IPS-18a (cell line): ENCODE measurements around the gene KLF4.
A peak's percentile ranks its signal among the peaks of the same experiment; 100 is the strongest.
"Not testable (repeated sequence)": the region's sequence is repeated elsewhere in the genome, so short reads cannot be mapped to it uniquely, and the experiment has no call there.

Source experiments
- H3K27ac ChIP-seq: one replicate; pipeline ENCODE4 v1.5.1; 2013; ENCODE audit warnings: low read length
- H3K27me3 ChIP-seq: one replicate; pipeline ENCODE4 v1.6.1; 2013; ENCODE audit warnings: mild to moderate bottlenecking, low read length; ENCODE audit not compliant: control insufficient read depth, insufficient read depth
- H3K36me3 ChIP-seq: one replicate; pipeline ENCODE4 v1.6.1; 2013; ENCODE audit warnings: low read depth, low read length; ENCODE audit not compliant: control insufficient read depth
- H3K4me1 ChIP-seq: one replicate; pipeline ENCODE4 v1.6.1; 2013; ENCODE audit warnings: low read depth, low read length; ENCODE audit not compliant: control insufficient read depth
- H3K4me3 ChIP-seq: one replicate; pipeline ENCODE4 v1.5.1; 2013; ENCODE audit warnings: low read length
- H3K9ac ChIP-seq: one replicate; pipeline ENCODE4 v1.6.1; 2013; ENCODE audit warnings: mild to moderate bottlenecking, low read length, moderate library complexity
- H3K9me3 ChIP-seq: one replicate; pipeline ENCODE4 v1.6.1; 2013; ENCODE audit warnings: low read depth, low read length; ENCODE audit not compliant: control insufficient read depth

KLF4 gene

DNA sequence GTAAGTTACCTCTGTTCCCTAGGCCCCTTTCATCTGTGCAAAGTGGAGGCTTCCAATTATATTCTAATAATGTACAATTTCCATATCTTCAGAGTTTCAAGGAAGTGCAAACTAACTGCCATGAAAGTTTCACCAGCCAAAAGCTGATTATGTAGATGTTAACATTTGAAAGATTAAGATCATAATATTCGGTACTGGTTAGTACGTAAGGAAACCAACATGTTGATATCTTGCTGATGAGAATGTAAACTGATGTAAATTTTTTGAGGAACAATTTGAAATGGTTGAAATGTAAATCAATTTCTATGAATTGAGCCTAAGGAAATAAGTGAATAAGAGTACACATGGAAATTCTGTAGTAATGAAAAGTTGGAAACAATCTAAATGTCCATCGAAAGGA is 12.9 kb upstream of the KLF4 start:
- Histone ChIP-seq H3K4me1 (no peaks in the 10 kb centered on the region), H3K4me3 (no peak overlapping the region), H3K9ac (no peak overlapping the region), H3K9me3 (no peaks in the 10 kb centered on the region), H3K27me3 (no peaks in the 10 kb centered on the region), H3K27ac (no peak overlapping the region), H3K36me3 (no peaks in the 10 kb centered on the region)

DNA sequence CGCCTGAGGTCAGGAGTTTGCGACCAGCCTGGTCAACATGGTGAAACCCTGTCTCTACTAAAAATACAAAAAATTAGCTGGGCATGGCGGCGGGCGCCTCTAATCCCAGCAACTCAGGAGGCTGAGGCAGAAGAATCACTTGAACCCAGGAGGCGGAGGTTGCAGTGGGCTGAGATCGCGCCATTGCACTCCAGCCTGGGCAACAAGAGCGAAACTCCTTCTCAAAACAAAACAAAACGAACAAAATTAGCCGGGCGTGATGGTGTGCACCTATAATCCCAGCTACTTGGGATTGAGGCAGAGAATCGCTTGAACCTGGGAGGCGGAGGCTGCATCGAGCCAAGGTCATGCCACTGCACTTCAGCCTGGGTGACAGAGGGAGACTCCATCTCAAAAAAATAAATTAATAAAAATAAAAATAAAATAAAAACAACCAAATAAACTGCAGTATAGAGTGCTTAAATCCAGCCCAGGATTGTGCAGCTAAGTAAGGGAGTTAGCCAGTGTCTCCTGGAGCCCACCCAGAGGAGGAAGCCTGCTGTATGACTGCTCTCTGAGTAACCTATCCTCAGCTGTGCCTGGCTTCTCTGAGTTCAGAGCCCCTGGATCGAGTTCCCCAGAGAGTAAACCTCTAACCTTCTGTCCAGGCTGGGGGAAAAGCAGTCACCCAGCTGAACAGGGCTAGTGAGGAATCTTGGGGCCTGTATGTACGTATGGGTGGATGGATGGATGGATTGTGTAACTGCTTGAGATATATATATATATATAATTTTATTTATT is 11.0 kb upstream of the KLF4 start:
- H3K4me1 ChIP-seq, H3K36me3 ChIP-seq, H3K4me3 ChIP-seq, H3K9ac ChIP-seq, H3K9me3 ChIP-seq, H3K27ac ChIP-seq, H3K27me3 ChIP-seq: not testable (repeated sequence)

DNA sequence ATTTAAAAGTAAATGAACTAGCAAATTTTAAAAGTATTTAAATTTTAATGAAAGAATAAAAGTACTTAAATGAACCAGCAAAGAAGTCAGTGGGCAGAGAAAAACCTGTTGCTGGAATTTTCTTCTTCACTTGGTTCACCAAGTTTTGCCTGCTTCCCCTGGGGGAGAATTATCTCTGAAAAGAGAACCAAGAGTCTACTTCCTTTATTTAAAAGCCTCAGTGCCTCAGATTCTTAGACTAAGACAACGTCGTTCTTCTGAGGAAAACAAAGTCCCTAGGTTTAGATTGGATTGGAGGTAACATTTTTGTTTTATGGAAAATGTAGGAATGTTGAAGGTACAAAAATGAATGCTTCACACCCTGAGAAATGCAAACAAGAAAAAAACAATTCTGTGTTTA is 7.4 kb upstream of the KLF4 start:
- Histone ChIP-seq H3K9me3 (no peaks in the 10 kb centered on the region), H3K27ac (no peak overlapping the region), H3K9ac (no peak overlapping the region), H3K27me3 (peaks cover 13% of the 10 kb centered on the region), H3K4me3 (no peak overlapping the region), H3K4me1 (peaks cover 4% of the 10 kb centered on the region), H3K36me3 (no peaks in the 10 kb centered on the region)

DNA sequence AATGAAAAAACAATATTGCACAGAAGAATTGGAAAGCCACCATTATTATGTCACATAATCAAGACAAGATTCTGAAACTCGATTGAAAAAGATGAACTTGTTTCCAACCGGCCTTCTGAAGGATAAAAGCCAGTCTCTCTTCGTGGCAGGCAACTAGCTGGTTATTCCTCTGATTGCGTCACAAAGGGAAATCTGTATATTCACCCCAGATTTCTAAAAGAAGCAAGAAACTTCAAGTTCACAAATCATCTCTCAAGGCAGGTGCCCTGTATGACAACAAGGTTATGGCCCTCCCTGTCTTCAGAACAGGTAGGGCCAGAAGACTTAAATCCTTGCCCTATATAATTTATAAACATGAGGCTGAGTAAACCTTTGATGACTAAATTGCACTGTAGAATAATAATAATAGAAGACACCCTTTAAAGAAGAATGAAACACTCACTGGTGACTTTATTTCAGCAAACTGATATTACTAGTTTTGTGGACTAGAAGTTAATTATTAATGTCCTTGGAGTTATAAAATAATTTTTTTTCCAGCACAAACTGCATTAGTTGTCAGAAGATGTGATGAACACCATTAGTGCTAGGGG is 2.9 kb upstream of the KLF4 start:
- Histone ChIP-seq H3K36me3 (no peaks in the 10 kb centered on the region), H3K9me3 (no peaks in the 10 kb centered on the region), H3K27me3 (peaks cover 53% of the 10 kb centered on the region), H3K27ac (no peak overlapping the region), H3K4me1 (peaks cover 7% of the 10 kb centered on the region), H3K4me3 (no peak overlapping the region), H3K9ac (no peak overlapping the region)

DNA sequence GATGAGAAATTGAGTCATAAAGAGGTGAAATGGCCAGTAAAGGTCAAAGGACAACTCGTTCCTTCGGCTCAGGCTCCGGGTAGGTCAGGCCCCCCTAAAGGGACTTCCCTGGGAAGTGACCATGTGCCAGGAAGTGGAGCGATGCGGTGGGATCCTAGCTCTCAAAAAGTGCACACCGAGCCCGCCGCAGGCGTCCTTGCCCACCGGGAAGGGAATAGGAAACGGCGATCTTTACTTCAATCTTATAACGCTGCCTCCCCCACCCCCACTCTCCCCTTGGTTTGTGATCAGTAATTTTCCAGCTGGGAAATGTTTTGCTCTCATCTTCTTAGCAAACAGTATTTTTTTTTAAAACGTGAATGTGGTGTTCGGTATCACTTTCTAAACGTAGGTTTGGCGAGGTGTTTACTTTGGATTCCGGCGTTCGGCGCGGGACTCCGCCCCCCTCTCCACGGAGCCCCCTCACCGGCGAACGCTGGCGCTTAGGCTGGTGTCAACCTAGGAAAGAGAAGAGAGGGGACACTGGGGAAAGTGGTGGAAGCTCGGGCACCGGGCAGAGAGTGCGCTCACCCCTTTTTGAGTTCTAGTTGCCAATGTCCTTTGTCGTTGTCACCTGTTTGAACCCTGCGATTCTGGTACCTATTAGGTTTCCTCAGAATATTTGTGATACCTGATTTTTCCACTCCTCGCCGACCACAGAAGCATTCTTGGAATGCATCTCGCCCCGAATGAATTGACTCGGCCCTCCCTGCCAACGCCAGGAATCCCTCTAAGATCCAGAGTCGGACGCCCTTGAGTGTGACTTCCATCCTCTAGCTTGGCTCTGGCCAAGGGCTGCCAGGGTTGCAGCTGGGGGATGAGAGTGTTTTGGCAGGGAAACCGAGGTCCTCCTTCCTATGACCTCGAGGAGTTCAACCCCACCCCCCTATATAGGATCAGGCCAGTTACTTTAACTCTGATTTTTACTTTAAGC is 1.8 kb upstream of the KLF4 start:
- Histone ChIP-seq H3K9ac (peak overlapping the region; percentile 30), H3K9me3 (no peaks in the 10 kb centered on the region), H3K27ac (no peak overlapping the region), H3K4me3 (peak overlapping the region; percentile 60), H3K27me3 (peaks cover 64% of the 10 kb centered on the region), H3K4me1 (peaks cover 5% of the 10 kb centered on the region), H3K36me3 (no peaks in the 10 kb centered on the region)

DNA sequence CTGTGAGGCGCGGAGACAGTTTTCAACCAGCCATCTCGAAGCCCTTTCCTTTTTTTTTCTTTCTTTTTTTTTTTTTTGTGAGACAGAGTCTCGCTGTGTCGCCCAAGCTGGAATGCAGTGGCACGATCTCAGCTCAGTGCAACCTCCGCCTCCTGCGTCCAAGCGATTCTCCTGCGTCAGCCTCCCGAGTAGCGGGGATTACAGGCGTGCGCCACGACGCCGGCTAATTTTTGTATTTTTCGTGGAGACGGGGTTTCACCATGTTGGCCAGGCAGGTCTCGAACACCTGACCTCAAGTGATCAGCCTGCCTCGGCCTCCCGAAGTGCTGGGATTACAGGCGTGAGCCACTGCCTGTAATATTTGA is 1.0 kb upstream of the KLF4 start:
- not testable (repeated sequence) for H3K9me3 ChIP-seq, H3K36me3 ChIP-seq, H3K4me1 ChIP-seq, H3K27ac ChIP-seq
- H3K4me3 ChIP-seq = peak overlapping the region; percentile 60
- H3K9ac ChIP-seq = peak overlapping the region; percentile 58
- H3K27me3 ChIP-seq = peaks cover 72% of the 10 kb centered on the region

DNA sequence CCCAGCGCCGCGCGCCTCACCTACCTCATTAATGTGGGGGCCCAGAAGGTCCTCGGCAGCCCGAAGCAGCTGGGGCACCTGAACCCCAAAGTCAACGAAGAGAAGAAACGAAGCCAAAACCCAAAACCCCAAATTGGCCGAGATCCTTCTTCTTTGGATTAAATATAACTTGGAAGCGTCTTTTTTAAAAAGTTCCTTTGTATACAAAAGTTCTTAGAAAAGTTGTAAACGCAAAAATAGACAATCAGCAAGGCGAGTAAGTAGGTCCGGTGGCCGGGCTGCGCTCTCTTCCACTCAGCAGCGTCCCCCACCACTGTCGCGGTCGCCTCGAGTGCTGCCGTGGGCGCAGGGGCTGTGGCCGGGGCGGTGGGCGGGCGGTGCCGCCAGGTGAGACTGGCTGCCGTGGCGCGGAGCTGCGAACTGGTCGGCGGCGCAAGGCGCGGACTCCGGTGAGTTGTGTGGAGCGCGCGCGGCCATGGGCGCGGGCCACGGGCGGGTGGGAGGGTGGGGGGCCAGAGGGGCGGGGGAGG is 360 bp downstream of the KLF4 start:
- peak overlapping the region; percentile 66 for H3K4me3 ChIP-seq
- H3K27ac ChIP-seq = no peak overlapping the region
- H3K36me3 ChIP-seq = no peaks in the 10 kb centered on the region
- H3K27me3 ChIP-seq = peaks cover 79% of the 10 kb centered on the region
- H3K4me1 ChIP-seq = peaks cover 8% of the 10 kb centered on the region
- H3K9me3 ChIP-seq = no peaks in the 10 kb centered on the region
- peak overlapping the region; percentile 44 for H3K9ac ChIP-seq

DNA sequence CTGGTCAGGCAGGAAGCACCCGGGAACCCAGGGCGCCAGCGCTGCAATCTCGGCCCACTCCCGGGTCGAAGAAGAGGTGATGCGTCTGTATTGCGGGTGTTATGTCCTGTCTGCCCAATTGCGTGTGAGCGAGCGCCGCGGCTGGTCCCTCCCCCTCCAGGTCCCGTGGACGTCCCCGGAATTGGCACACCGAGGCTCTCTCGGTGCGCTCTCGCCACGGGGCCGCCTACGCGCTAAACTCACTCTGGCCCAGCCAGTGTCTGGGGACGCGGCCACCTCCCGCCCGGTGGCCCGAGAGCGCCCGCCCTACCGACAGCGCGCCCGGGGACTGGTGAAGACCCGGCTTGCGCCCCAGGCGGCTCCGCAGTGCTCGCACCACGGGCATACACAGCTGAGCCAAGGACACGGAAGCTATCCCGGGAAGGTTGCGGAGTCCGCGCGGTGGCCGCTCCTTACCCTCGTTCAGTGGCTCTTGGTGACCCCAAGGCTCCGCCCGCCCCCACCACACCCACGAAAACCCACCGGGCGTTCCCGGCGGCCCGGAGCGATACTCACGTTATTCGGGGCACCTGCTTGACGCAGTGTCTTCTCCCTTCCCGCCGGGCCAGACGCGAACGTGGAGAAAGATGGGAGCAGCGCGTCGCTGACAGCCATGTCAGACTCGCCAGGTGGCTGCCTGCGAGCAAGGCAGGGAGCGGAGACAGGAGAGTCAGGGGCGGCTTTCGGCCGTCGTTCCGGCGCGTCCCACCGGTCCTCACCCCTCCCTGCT is 1.0 kb downstream of the KLF4 start:
- no peaks in the 10 kb centered on the region for H3K9me3 ChIP-seq
- H3K27ac ChIP-seq = no peak overlapping the region
- peaks cover 8% of the 10 kb centered on the region for H3K4me1 ChIP-seq
- H3K4me3 ChIP-seq = peak overlapping the region; percentile 66
- peaks cover 79% of the 10 kb centered on the region for H3K27me3 ChIP-seq
- H3K36me3 ChIP-seq = no peaks in the 10 kb centered on the region
- peak overlapping the region; percentile 44 for H3K9ac ChIP-seq

DNA sequence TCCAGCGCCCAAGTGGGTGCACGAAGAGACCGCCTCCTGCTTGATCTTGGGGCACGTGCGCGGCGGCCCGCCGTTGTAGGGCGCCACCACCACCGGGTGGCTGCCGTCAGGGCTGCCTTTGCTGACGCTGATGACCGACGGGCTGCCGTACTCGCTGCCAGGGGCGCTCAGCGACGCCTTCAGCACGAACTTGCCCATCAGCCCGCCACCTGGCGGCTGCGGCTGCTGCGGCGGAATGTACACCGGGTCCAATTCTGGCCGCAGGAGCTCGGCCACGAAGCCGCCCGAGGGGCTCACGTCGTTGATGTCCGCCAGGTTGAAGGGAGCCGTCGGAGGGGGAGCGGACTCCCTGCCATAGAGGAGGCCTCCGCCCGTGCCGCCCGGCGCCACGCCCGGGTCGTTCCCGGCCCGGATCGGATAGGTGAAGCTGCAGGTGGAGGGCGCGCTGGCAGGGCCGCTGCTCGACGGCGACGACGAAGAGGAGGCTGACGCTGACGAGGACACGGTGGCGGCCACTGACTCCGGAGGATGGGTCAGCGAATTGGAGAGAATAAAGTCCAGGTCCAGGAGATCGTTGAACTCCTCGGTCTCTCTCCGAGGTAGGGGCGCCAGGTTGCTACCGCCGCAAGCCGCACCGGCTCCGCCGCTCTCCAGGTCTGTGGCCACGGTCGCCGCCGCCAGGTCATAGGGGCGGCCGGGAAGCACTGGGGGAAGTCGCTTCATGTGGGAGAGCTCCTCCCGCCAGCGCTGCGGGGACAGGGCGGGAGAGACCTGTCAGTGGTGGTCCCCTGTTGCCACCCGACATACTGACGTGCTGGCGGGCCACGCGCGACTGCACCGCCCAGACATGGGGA is 1.8 kb downstream of the KLF4 start:
- H3K27me3 ChIP-seq = peaks cover 74% of the 10 kb centered on the region
- H3K9ac ChIP-seq = no peak overlapping the region
- H3K27ac ChIP-seq = no peak overlapping the region
- H3K9me3 ChIP-seq = no peaks in the 10 kb centered on the region
- H3K36me3 ChIP-seq = no peaks in the 10 kb centered on the region
- H3K4me3 ChIP-seq = peak overlapping the region; percentile 66
- peaks cover 8% of the 10 kb centered on the region for H3K4me1 ChIP-seq

DNA sequence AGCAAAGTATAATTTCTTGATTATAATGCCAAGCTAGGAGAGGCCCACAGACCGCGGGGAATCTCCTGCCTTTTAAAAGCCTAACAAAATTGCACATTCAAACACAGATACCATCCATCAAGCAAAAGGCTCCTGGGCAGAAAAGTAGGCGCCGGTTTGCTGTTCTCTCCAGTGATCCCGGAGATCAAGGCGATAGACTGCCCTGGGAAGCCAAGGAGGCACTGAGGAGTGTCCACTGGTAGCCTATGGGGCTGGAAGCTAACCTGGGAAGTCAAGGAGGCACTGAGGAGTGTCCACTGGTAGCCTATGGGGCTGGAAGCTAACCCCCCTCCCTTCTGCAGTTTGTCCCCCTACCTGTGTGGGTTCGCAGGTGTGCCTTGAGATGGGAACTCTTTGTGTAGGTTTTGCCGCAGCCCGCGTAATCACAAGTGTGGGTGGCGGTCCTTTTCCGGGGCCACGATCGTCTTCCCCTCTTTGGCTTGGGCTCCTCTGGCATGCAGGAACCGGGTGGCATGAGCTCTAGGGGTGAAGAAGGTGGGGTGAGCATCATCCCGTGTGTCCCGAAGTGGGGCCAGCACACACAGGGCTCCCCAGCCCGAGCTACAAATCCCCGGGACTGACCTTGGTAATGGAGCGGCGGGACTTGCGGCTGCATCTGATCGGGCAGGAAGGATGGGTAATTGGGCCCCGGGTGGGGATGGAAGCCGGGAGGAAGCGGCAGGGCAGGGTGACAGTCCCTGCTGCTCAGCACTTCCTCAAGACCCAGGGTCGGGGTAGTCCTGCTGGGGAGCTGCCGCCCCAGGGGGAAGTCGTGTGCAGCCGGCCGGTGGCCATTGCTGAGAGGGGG is 2.7 kb downstream of the KLF4 start:
- Histone ChIP-seq H3K9ac (no peak overlapping the region), H3K27ac (no peak overlapping the region), H3K4me3 (peak overlapping the region; percentile 66), H3K36me3 (no peaks in the 10 kb centered on the region), H3K4me1 (peaks cover 8% of the 10 kb centered on the region), H3K9me3 (no peaks in the 10 kb centered on the region), H3K27me3 (peaks cover 65% of the 10 kb centered on the region)
